HCT116 (cell line): Measurements from ENCODE around the gene DAPK1.

Source experiments
- CTCF ChIP-seq, 3 experiments: fragments of 200-600 bp in 1 of 3; sonication (generic) in 1 of 3; IDR thresholded peaks in 2 of 3; conservative IDR thresholded peaks in 1 of 3; 2 replicates each; pipeline ENCODE4 v1.5.1; 2012 to 2017; ENCODE audit warnings: low read depth in 2 of 3, low read length in 2 of 3, antibody characterized with exemption in 1 of 3, borderline replicate concordance in 1 of 3, control low read depth in 1 of 3, mild to moderate bottlenecking in 1 of 3, mixed read lengths in 1 of 3, mixed run types in 1 of 3, moderate library complexity in 1 of 3; ENCODE audit not compliant: insufficient read depth in 1 of 3
- EZH2phosphoT487 ChIP-seq: fragments of 200-600 bp; IDR thresholded peaks from 2 replicates; pipeline ENCODE4 v1.6.1; 2018; ENCODE audit warnings: antibody characterized with exemption, borderline replicate concordance
- FOSL1 ChIP-seq: IDR thresholded peaks from 2 replicates; pipeline ENCODE4 v1.6.1; 2012; ENCODE audit warnings: low read depth
- POLR2A ChIP-seq: IDR thresholded peaks from 2 replicates; pipeline ENCODE4 v1.7.0; 2011; ENCODE audit warnings: borderline replicate concordance; ENCODE audit not compliant: insufficient read depth, insufficient read length; ENCODE audit errors: extremely low read depth

DNA sequence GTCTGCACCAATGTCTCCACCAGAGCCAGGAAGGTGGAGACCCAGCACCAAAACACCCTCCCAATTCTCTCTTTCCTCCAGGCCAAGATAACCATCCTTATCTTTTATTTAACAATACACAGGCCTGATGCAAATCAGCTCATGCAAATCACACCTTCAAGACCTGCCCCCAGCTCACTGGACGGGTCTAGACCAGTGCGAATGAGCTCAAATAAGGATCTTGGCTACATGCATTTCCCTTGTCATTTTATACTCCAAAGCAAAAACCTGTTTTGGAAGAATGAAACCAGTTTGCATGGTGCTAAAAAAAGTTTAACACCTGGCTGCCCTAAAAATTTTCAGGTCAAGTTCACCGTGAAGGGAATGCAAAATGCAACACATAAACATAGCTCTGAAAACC is 31.9 kb upstream of the DAPK1 start:
- TF ChIP-seq CTCF (IDR thresholded peaks at IDR 0.05 in 2 of 3, conservative IDR thresholded peaks at IDR 0.05 in 1 of 3; ENCODE audit: borderline replicate concordance in 1 of 3, insufficient read depth in 1 of 3, low read depth in 2 of 3, low read length in 2 of 3) (no peak), FOSL1 (no peak), EZH2phosphoT487 (no peak), POLR2A (no peak)
